HEK293 (cell line): Measurements from ENCODE around the gene SCAF4.
A peak's percentile ranks its signal among the peaks of the same experiment; 100 is the strongest.

Source experiments
- GLIS2 ChIP-seq: fragments of 450-650 bp; formaldehyde crosslinking; IDR thresholded peaks from 2 replicates; pipeline ENCODE4 v1.5.1; 2016; ENCODE audit warnings: missing biosample characterization, missing genetic modification characterization
- HOXA7 ChIP-seq: sonication (generic); formaldehyde crosslinking; IDR thresholded peaks from 2 replicates; pipeline ENCODE4 v1.8.1; 2022; ENCODE audit warnings: missing genetic modification reagents, borderline replicate concordance
- KLF10 ChIP-seq: fragments of 450-650 bp; IDR thresholded peaks from 2 replicates; pipeline ENCODE4 v1.5.1; 2018; ENCODE audit warnings: missing biosample characterization, mild to moderate bottlenecking, missing genetic modification characterization
- SCRT2 ChIP-seq: fragments of 450-650 bp; formaldehyde crosslinking; IDR thresholded peaks from 2 replicates; pipeline ENCODE4 v1.5.1; 2016; ENCODE audit warnings: missing biosample characterization, missing genetic modification characterization
- SP7 ChIP-seq: fragments of 450-650 bp; formaldehyde crosslinking; IDR thresholded peaks from 2 replicates; pipeline ENCODE4 v1.5.1; 2016; ENCODE audit warnings: missing biosample characterization, missing genetic modification characterization
- ZBTB1 ChIP-seq: fragments of 450-650 bp; formaldehyde crosslinking; IDR thresholded peaks from 2 replicates; pipeline ENCODE4 v1.5.1; 2016; ENCODE audit warnings: missing biosample characterization, missing genetic modification characterization
- ZBTB44 ChIP-seq: fragments of 450-650 bp; IDR thresholded peaks from 2 replicates; pipeline ENCODE4 v1.5.1; 2018; ENCODE audit warnings: missing biosample characterization, mild to moderate bottlenecking, missing genetic modification characterization
- ZEB2 ChIP-seq: fragments of 450-650 bp; formaldehyde crosslinking; IDR thresholded peaks from 2 replicates; pipeline ENCODE4 v1.5.1; 2016; ENCODE audit warnings: missing biosample characterization, missing genetic modification characterization
- ZNF10 ChIP-seq: fragments of 450-650 bp; formaldehyde crosslinking; IDR thresholded peaks from 2 replicates; pipeline ENCODE4 v1.5.1; 2017; ENCODE audit warnings: missing biosample characterization, missing genetic modification characterization
- ZNF132 ChIP-seq: fragments of 450-650 bp; formaldehyde crosslinking; IDR thresholded peaks from 2 replicates; pipeline ENCODE4 v1.5.1; 2017; ENCODE audit warnings: missing biosample characterization, missing genetic modification characterization, borderline replicate concordance
- ZNF146 ChIP-seq: fragments of 450-650 bp; formaldehyde crosslinking; IDR thresholded peaks from 2 replicates; pipeline ENCODE4 v1.5.1; 2016; ENCODE audit warnings: missing biosample characterization, missing genetic modification characterization
- ZNF169 ChIP-seq: fragments of 450-650 bp; formaldehyde crosslinking; IDR thresholded peaks from 2 replicates; pipeline ENCODE4 v1.5.1; 2016; ENCODE audit warnings: missing biosample characterization, missing genetic modification characterization
- ZNF184 ChIP-seq: fragments of 450-650 bp; IDR thresholded peaks from 2 replicates; pipeline ENCODE4 v1.5.1; 2018; ENCODE audit warnings: missing biosample characterization, mild to moderate bottlenecking, missing genetic modification characterization
- ZNF214 ChIP-seq: fragments of 450-650 bp; formaldehyde crosslinking; IDR thresholded peaks from 2 replicates; pipeline ENCODE4 v1.5.1; 2017; ENCODE audit warnings: missing biosample characterization, mild to moderate bottlenecking, missing genetic modification characterization, borderline replicate concordance
- ZNF394 ChIP-seq: fragments of 450-650 bp; formaldehyde crosslinking; IDR thresholded peaks from 2 replicates; pipeline ENCODE4 v1.5.1; 2016; ENCODE audit warnings: missing biosample characterization, missing genetic modification characterization, mild to moderate bottlenecking, moderate library complexity, borderline replicate concordance
- ZNF423 ChIP-seq: fragments of 450-650 bp; formaldehyde crosslinking; IDR thresholded peaks from 2 replicates; pipeline ENCODE4 v1.5.1; 2016; ENCODE audit warnings: missing biosample characterization, missing genetic modification characterization
- ZNF501 ChIP-seq: fragments of 450-650 bp; formaldehyde crosslinking; IDR thresholded peaks from 2 replicates; pipeline ENCODE4 v1.5.1; 2016; ENCODE audit warnings: missing biosample characterization, missing genetic modification characterization
- ZNF544 ChIP-seq: fragments of 450-650 bp; formaldehyde crosslinking; IDR thresholded peaks from 2 replicates; pipeline ENCODE4 v1.5.0; 2017; ENCODE audit warnings: missing biosample characterization, missing genetic modification characterization
- ZNF549 ChIP-seq: fragments of 450-650 bp; IDR thresholded peaks from 2 replicates; pipeline ENCODE4 v1.5.1; 2018; ENCODE audit warnings: missing biosample characterization, missing genetic modification characterization, mild to moderate bottlenecking, inconsistent platforms, moderate library complexity
- ZNF571 ChIP-seq: fragments of 450-650 bp; formaldehyde crosslinking; IDR thresholded peaks from 2 replicates; pipeline ENCODE4 v1.5.0; 2017; ENCODE audit warnings: missing biosample characterization, missing genetic modification characterization
- TF ChIP-seq, protein P1 (sequence below): fragments of 450-650 bp; formaldehyde crosslinking; conservative IDR thresholded peaks from 2 replicates; pipeline ENCODE4 v1.5.1; 2016; ENCODE audit warnings: low read depth, missing biosample characterization, missing genetic modification characterization
- TF ChIP-seq, protein P2 (sequence below): fragments of 450-650 bp; formaldehyde crosslinking; IDR thresholded peaks from 2 replicates; pipeline ENCODE4 v1.5.1; 2016; ENCODE audit warnings: missing biosample characterization, missing genetic modification characterization
- TF ChIP-seq, protein P3 (sequence below): fragments of 450-650 bp; formaldehyde crosslinking; IDR thresholded peaks from 2 replicates; pipeline ENCODE4 v1.5.1; 2016; ENCODE audit warnings: missing biosample characterization, missing genetic modification characterization
- TF ChIP-seq, protein P4 (sequence below): fragments of 450-650 bp; formaldehyde crosslinking; IDR thresholded peaks from 2 replicates; pipeline ENCODE4 v1.5.1; 2016; ENCODE audit warnings: missing biosample characterization, missing genetic modification characterization

The SCAF4 gene

GRCh38 chr21:31732597-31733550 is 956 bp upstream of the SCAF4 start (continued):
- TF ChIP-seq SCRT2 (tag by site-specific recombination) (peak; percentile 97), ZBTB44 (tag by site-specific recombination) (no peak), ZNF10 (peak; percentile 97), KLF10 (tag by site-specific recombination) (no peak), HOXA7 (CRISPR knock-in tag) (no peak), ZNF544 (tag by site-specific recombination) (no peak), ZNF132 (tag by site-specific recombination) (no peak), ZNF423 (tag by site-specific recombination) (no peak), ZBTB1 (tag by site-specific recombination) (no peak), GLIS2 (tag by site-specific recombination) (no peak), ZNF184 (tag by site-specific recombination) (no peak), ZNF146 (tag by site-specific recombination) (no peak), ZNF571 (tag by site-specific recombination) (no peak), ZNF394 (peak; percentile 57), SP7 (tag by site-specific recombination) (peak; percentile 8; the same call in 1 of the 2 replicates), ZEB2 (no peak), ZNF549 (no peak), ZNF214 (tag by site-specific recombination) (no peak), ZNF501 (tag by site-specific recombination) (no peak), ZNF169 (tag by site-specific recombination) (no peak)
- TF ChIP-seq, protein P1, sequence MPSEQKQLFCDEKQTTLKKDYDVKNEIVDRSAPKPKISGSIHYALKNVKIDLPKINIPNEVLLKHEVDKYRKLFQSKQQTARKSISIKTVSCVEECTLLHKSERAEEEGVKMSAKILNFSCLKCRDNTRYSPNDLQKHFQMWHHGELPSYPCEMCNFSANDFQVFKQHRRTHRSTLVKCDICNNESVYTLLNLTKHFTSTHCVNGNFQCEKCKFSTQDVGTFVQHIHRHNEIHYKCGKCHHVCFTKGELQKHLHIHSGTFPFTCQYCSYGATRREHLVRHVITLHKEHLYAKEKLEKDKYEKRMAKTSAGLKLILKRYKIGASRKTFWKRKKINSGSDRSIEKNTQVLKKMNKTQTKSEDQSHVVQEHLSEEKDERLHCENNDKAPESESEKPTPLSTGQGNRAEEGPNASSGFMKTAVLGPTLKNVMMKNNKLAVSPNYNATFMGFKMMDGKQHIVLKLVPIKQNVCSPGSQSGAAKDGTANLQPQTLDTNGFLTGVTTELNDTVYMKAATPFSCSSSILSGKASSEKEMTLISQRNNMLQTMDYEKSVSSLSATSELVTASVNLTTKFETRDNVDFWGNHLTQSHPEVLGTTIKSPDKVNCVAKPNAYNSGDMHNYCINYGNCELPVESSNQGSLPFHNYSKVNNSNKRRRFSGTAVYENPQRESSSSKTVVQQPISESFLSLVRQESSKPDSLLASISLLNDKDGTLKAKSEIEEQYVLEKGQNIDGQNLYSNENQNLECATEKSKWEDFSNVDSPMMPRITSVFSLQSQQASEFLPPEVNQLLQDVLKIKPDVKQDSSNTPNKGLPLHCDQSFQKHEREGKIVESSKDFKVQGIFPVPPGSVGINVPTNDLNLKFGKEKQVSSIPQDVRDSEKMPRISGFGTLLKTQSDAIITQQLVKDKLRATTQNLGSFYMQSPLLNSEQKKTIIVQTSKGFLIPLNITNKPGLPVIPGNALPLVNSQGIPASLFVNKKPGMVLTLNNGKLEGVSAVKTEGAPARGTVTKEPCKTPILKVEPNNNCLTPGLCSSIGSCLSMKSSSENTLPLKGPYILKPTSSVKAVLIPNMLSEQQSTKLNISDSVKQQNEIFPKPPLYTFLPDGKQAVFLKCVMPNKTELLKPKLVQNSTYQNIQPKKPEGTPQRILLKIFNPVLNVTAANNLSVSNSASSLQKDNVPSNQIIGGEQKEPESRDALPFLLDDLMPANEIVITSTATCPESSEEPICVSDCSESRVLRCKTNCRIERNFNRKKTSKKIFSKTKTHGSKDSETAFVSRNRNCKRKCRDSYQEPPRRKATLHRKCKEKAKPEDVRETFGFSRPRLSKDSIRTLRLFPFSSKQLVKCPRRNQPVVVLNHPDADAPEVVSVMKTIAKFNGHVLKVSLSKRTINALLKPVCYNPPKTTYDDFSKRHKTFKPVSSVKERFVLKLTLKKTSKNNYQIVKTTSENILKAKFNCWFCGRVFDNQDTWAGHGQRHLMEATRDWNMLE (tag by site-specific recombination): peak; percentile 22; the same call in 1 of the 2 replicates
- TF ChIP-seq, protein P2, sequence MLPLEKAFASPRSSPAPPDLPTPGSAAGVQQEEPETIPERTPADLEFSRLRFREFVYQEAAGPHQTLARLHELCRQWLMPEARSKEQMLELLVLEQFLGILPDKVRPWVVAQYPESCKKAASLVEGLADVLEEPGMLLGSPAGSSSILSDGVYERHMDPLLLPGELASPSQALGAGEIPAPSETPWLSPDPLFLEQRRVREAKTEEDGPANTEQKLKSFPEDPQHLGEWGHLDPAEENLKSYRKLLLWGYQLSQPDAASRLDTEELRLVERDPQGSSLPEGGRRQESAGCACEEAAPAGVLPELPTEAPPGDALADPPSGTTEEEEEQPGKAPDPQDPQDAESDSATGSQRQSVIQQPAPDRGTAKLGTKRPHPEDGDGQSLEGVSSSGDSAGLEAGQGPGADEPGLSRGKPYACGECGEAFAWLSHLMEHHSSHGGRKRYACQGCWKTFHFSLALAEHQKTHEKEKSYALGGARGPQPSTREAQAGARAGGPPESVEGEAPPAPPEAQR (tag by site-specific recombination): no peak
- TF ChIP-seq, protein P3, sequence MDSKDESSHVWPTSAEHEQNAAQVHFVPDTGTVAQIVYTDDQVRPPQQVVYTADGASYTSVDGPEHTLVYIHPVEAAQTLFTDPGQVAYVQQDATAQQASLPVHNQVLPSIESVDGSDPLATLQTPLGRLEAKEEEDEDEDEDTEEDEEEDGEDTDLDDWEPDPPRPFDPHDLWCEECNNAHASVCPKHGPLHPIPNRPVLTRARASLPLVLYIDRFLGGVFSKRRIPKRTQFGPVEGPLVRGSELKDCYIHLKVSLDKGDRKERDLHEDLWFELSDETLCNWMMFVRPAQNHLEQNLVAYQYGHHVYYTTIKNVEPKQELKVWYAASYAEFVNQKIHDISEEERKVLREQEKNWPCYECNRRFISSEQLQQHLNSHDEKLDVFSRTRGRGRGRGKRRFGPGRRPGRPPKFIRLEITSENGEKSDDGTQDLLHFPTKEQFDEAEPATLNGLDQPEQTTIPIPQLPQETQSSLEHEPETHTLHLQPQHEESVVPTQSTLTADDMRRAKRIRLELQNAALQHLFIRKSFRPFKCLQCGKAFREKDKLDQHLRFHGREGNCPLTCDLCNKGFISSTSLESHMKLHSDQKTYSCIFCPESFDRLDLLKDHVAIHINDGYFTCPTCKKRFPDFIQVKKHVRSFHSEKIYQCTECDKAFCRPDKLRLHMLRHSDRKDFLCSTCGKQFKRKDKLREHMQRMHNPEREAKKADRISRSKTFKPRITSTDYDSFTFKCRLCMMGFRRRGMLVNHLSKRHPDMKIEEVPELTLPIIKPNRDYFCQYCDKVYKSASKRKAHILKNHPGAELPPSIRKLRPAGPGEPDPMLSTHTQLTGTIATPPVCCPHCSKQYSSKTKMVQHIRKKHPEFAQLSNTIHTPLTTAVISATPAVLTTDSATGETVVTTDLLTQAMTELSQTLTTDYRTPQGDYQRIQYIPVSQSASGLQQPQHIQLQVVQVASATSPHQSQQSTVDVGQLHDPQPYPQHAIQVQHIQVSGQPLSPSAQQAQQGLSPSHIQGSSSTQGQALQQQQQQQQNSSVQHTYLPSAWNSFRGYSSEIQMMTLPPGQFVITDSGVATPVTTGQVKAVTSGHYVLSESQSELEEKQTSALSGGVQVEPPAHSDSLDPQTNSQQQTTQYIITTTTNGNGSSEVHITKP (tag by site-specific recombination): no peak
- TF ChIP-seq, protein P4, sequence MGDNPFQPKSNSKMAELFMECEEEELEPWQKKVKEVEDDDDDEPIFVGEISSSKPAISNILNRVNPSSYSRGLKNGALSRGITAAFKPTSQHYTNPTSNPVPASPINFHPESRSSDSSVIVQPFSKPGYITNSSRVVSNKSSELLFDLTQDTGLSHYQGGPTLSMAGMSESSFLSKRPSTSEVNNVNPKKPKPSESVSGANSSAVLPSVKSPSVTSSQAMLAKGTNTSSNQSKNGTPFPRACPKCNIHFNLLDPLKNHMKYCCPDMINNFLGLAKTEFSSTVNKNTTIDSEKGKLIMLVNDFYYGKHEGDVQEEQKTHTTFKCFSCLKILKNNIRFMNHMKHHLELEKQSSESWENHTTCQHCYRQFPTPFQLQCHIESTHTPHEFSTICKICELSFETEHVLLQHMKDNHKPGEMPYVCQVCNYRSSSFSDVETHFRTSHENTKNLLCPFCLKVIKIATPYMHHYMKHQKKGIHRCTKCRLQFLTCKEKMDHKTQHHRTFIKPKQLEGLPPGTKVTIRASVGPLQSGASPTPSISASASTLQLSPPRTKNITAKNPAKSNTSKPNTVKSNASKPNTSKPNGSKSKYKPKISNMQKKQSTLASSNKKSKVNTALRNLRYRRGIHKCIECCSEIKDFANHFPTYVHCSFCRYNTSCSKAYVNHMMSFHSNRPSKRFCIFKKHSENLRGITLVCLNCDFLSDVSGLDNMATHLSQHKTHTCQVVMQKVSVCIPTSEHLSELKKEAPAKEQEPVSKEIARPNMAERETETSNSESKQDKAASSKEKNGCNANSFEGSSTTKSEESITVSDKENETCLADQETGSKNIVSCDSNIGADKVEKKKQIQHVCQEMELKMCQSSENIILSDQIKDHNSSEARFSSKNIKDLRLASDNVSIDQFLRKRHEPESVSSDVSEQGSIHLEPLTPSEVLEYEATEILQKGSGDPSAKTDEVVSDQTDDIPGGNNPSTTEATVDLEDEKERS (tag by site-specific recombination): no peak
